ENCODE data around the gene FGF22.

FGF22 gene

GRCh38 chr19:686589-687297 is 47.1 kb downstream of the FGF22 start:
- DNase-seq (ENCODE audit: extremely low spot score), result no peak
- ChIA-PET CTCF (no interaction called here), POLR2A (no interaction called here)
- no peak for TF ChIP-seq CTCF (IDR thresholded peaks at IDR 0.05; ENCODE audit: control extremely low read depth, extremely low read depth, low read depth, missing control alignments)

- CTCF ChIA-PET, result no interaction called here
- TF ChIP-seq CTCF (IDR thresholded peaks at IDR 0.05; ENCODE audit: control extremely low read depth, extremely low read depth, low read depth, missing control alignments), result no peak
- POLR2A ChIA-PET, result no interaction called here
- DNase-seq (ENCODE audit: extremely low spot score), result no peak
Observed at GRCh38 chr19:687569-688166, 48.0 kb downstream of the FGF22 start.

- ChIA-PET POLR2A (no interaction called here), CTCF (no interaction called here)
- no peak for TF ChIP-seq CTCF (IDR thresholded peaks at IDR 0.05; ENCODE audit: control extremely low read depth, extremely low read depth, low read depth, missing control alignments)
- no peak for DNase-seq (ENCODE audit: extremely low spot score)
Observed at GRCh38 chr19:688214-688613, 48.5 kb downstream of the FGF22 start.

GRCh38 chr19:688992-689391 is 49.3 kb downstream of the FGF22 start:
- no peak for DNase-seq (ENCODE audit: extremely low spot score)
- ChIA-PET CTCF (no interaction called here), POLR2A (no interaction called here)
- no peak for TF ChIP-seq CTCF (IDR thresholded peaks at IDR 0.05; ENCODE audit: control extremely low read depth, extremely low read depth, low read depth, missing control alignments)

GRCh38 chr19:690203-690602 is 50.5 kb downstream of the FGF22 start:
- POLR2A ChIA-PET, result no interaction called here

More at GRCh38 chr19:690203-690602, 50.5 kb downstream of the FGF22 start:
- CTCF ChIA-PET, result no interaction called here
- TF ChIP-seq CTCF (IDR thresholded peaks at IDR 0.05; ENCODE audit: control extremely low read depth, extremely low read depth, low read depth, missing control alignments), result no peak
- DNase-seq (ENCODE audit: extremely low spot score), result no peak

Measured in GM10248 (cell line).